Osteoblast (primary cell): Measurements from ENCODE around the gene CAMTA1. TPM values are rescaled to one million over a fixed set of nuclear protein-coding genes. Genes with fewer than 3 reads are reported as not detected.

Experiments
- DNase-seq: peaks from one replicate; pipeline ENCODE4 v3.0.0; 2011; ENCODE audit warnings: low spot score, mixed read lengths; ENCODE audit not compliant: insufficient read length; ENCODE audit errors: missing footprints
- H2AFZ ChIP-seq: 2 replicates; pipeline ENCODE4 v1.6.0; 2011; ENCODE audit warnings: mild to moderate bottlenecking, low read length
- H3K27ac ChIP-seq: 2 replicates; pipeline ENCODE4 v1.5.1; 2011; ENCODE audit warnings: mild to moderate bottlenecking, low read depth, low read length, moderate library complexity
- H3K27me3 ChIP-seq: 2 replicates; pipeline ENCODE4 v1.6.0; 2012; ENCODE audit warnings: mild to moderate bottlenecking, control low read depth, inconsistent platforms, low read length, moderate library complexity; ENCODE audit not compliant: insufficient read depth
- H3K36me3 ChIP-seq: 2 replicates; pipeline ENCODE4 v1.5.1; 2011; ENCODE audit warnings: mild to moderate bottlenecking, low read length, control low read depth, moderate library complexity; ENCODE audit not compliant: insufficient read depth
- H3K4me1 ChIP-seq: 2 replicates; pipeline ENCODE4 v1.5.1; 2011; ENCODE audit warnings: mild to moderate bottlenecking, low read length, control low read depth, moderate library complexity; ENCODE audit not compliant: insufficient read depth
- H3K4me2 ChIP-seq: 2 replicates; pipeline ENCODE4 v1.6.0; 2011; ENCODE audit warnings: mild to moderate bottlenecking, low read length; ENCODE audit not compliant: insufficient read depth
- H3K4me3 ChIP-seq: fragments of 200-600 bp; sonication (generic); 3 replicates; pipeline ENCODE4 v1.5.1; 2012; ENCODE audit warnings: mild to moderate bottlenecking, low read length, inconsistent platforms; ENCODE audit not compliant: insufficient read depth
- H3K79me2 ChIP-seq: 2 replicates; pipeline ENCODE4 v1.6.0; 2012; ENCODE audit warnings: mild to moderate bottlenecking, low read length, control low read depth, inconsistent platforms; ENCODE audit not compliant: insufficient read depth
- H3K9me3 ChIP-seq: 2 replicates; pipeline ENCODE4 v1.5.1; 2011; ENCODE audit warnings: low read depth, low read length, control low read depth
- H4K20me1 ChIP-seq: 2 replicates; pipeline ENCODE4 v1.6.0; 2012; ENCODE audit warnings: mild to moderate bottlenecking, low read length, control low read depth; ENCODE audit not compliant: insufficient read depth
- CTCF ChIP-seq: IDR thresholded peaks from 2 replicates; pipeline ENCODE4 v1.5.1; 2011; ENCODE audit warnings: mild to moderate bottlenecking, low read depth, low read length, moderate library complexity; ENCODE audit errors: extremely low read depth
- total RNA-seq: library from RNA; depleted of rRNA; stranded (reverse); fragments of >200 nt; gene quantifications from 2 replicates; pipeline ENCODE4 v1.2.3, GENCODE V29; 2012

The CAMTA1 gene
- total RNA-seq, 1 donor, result 47.4 TPM

- no peak overlapping the region for H3K4me3 ChIP-seq
- no peak overlapping the region for H2AFZ ChIP-seq
- H3K79me2 ChIP-seq, result peaks cover 34% of the 10 kb centered on the region
- no peaks in the 10 kb centered on the region for H3K27me3 ChIP-seq
- no peak overlapping the region for H3K27ac ChIP-seq
- H3K36me3 ChIP-seq, result peaks cover 51% of the 10 kb centered on the region
- no peak for TF ChIP-seq CTCF
- H3K4me1 ChIP-seq, result no peaks in the 10 kb centered on the region
- H3K4me2 ChIP-seq, result no peak overlapping the region
- DNase-seq, result no peak
- peaks cover 2% of the 10 kb centered on the region for H4K20me1 ChIP-seq
- no peaks in the 10 kb centered on the region for H3K9me3 ChIP-seq
Measured at GRCh38 chr1:7778133-7778628, 992.9 kb downstream of the CAMTA1 start.

GRCh38 chr1:7780976-7781375, 995.7 kb downstream of the CAMTA1 start:
- no peak for TF ChIP-seq CTCF
- H3K36me3 ChIP-seq, result peaks cover 43% of the 10 kb centered on the region
- peaks cover 2% of the 10 kb centered on the region for H4K20me1 ChIP-seq
- no peaks in the 10 kb centered on the region for H3K27me3 ChIP-seq
- DNase-seq, result no peak
- no peak overlapping the region for H3K27ac ChIP-seq
- no peak overlapping the region for H3K4me2 ChIP-seq
- peaks cover 8% of the 10 kb centered on the region for H3K4me1 ChIP-seq
- no peak overlapping the region for H3K4me3 ChIP-seq
- H2AFZ ChIP-seq, result no peak overlapping the region
- H3K9me3 ChIP-seq, result no peaks in the 10 kb centered on the region
- peaks cover 9% of the 10 kb centered on the region for H3K79me2 ChIP-seq

- Histone ChIP-seq H3K36me3 (peaks cover 42% of the 10 kb centered on the region), H3K4me2 (no peak overlapping the region), H2AFZ (no peak overlapping the region), H3K27me3 (no peaks in the 10 kb centered on the region), H4K20me1 (peaks cover 2% of the 10 kb centered on the region), H3K4me1 (peaks cover 8% of the 10 kb centered on the region), H3K9me3 (no peaks in the 10 kb centered on the region), H3K79me2 (peaks cover 4% of the 10 kb centered on the region), H3K4me3 (no peak overlapping the region), H3K27ac (no peak overlapping the region)
- no peak for DNase-seq
- TF ChIP-seq CTCF, result no peak
Measured at GRCh38 chr1:7781501-7781900, 996.2 kb downstream of the CAMTA1 start.

- Histone ChIP-seq H3K4me3 (no peak overlapping the region), H3K9me3 (no peaks in the 10 kb centered on the region), H3K79me2 (peaks cover under 1% of the 10 kb centered on the region), H4K20me1 (peaks cover 2% of the 10 kb centered on the region), H3K27me3 (no peaks in the 10 kb centered on the region), H3K36me3 (peaks cover 44% of the 10 kb centered on the region), H3K4me2 (no peak overlapping the region), H3K4me1 (peaks cover 8% of the 10 kb centered on the region), H3K27ac (no peak overlapping the region), H2AFZ (no peak overlapping the region)
- no peak for DNase-seq
- TF ChIP-seq CTCF, result no peak
Measured at GRCh38 chr1:7781923-7782495, 996.8 kb downstream of the CAMTA1 start.
